ENCODE measurements around the gene AGRN.
"Not testable (repeated sequence)": the region's sequence is repeated elsewhere in the genome, so short reads cannot be mapped to it uniquely, and the experiment has no call there.

Gene AGRN

GRCh38 chr1:981955-982558 lies 37.9 kb upstream of the AGRN start, which contains the start of gene PERM1:
PERM1 (minus strand) TSS chr1:982093; CDS start chr1:981029, 1,064 bp downstream.
- DNase-seq: no peak

GRCh38 chr1:982765-983436 lies 37.0 kb upstream of the AGRN start:
- DNase-seq: no peak

- DNase-seq: no peak
These were observed 36.0 kb upstream of the AGRN start for GRCh38 chr1:983798-984475.

- no peak for DNase-seq
These were observed 35.5 kb upstream of the AGRN start for GRCh38 chr1:984476-984814.

- DNase-seq: no peak
These were observed 34.8 kb upstream of the AGRN start for GRCh38 chr1:985126-985525.

GRCh38 chr1:988061-988460 lies 31.9 kb upstream of the AGRN start:
- DNase-seq: not testable (repeated sequence)

GRCh38 chr1:991275-991674 lies 28.6 kb upstream of the AGRN start:
- DNase-seq: not testable (repeated sequence)

GRCh38 chr1:991895-992294 lies 28.0 kb upstream of the AGRN start:
- DNase-seq: no peak

GRCh38 chr1:992362-992761 lies 27.6 kb upstream of the AGRN start:
- DNase-seq: no peak

- DNase-seq: no peak
These were observed 26.4 kb upstream of the AGRN start for GRCh38 chr1:993379-993995.

GRCh38 chr1:994546-994945 lies 25.4 kb upstream of the AGRN start:
- DNase-seq: not testable (repeated sequence)

GRCh38 chr1:995665-996633 lies 24.0 kb upstream of the AGRN start:
- DNase-seq: no peak

- no peak for DNase-seq
These were observed 22.8 kb upstream of the AGRN start for GRCh38 chr1:996851-997712.

- no peak for DNase-seq
These were observed 22.3 kb upstream of the AGRN start for GRCh38 chr1:997713-997992.

GRCh38 chr1:997993-998744 lies 21.8 kb upstream of the AGRN start:
- DNase-seq: no peak

- no peak for DNase-seq
These were observed 21.2 kb upstream of the AGRN start for GRCh38 chr1:998745-998994.

- no peak for DNase-seq
These were observed 20.8 kb upstream of the AGRN start for GRCh38 chr1:998995-999724.

GRCh38 chr1:999725-1000356 lies 20.1 kb upstream of the AGRN start, which contains the start of gene HES4:
HES4 (minus strand) TSS chr1:1000097; CDS start chr1:999973, 124 bp downstream.
- peak; percentile 84 for DNase-seq

- peak; percentile 63 for DNase-seq
These were observed 19.4 kb upstream of the AGRN start for GRCh38 chr1:1000357-1001056.
